ENCODE measurements around the gene SLC6A17.

Gene SLC6A17

GRCh38 chr1:110218739-110219138, 68.4 kb downstream of the SLC6A17 start:
- no peak for DNase-seq (ENCODE audit: low read depth in 2 of 2)

DNA sequence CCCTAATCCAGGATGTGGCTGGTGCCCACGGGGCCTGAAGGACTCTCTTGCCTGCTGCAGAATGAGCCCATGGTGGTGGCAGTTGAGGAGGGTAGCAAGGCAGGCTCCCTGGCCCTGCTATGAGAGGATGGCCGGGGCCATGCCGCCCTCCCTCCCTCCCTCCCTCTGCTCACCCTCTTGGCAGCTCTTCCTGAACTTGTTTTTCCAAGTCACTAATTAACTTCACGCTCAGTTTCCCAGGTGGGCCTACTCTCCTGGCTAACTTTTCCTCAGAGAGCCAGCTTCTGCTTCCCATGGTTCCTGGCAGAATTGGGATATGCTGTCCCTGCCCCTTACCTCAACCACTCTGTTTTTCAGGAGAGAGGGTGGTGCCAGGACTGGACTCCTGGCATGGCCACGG, 70.0 kb downstream of the SLC6A17 start:
- no peak for DNase-seq (ENCODE audit: low read depth in 2 of 2)

DNA sequence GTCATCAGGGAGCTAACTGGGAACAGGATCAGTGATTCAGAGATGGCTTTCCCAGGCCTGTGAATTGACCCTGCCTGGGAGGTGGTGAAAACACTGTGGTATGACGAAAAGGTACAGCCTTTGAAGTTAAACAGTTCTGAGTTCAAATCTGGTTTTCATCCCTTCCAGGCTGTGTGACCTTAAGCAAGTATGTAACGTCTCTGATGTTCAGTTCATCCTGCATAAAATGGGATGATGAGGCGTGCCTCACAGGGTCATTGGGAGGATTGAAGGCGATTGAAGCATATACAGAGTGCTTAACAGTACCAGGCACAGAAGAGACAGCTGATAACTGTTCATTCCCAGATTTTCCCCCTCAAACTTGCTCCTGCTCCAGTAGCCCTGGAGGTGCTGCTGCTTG, 70.8 kb downstream of the SLC6A17 start:
- DNase-seq (ENCODE audit: low read depth in 2 of 2) = no peak

DNA sequence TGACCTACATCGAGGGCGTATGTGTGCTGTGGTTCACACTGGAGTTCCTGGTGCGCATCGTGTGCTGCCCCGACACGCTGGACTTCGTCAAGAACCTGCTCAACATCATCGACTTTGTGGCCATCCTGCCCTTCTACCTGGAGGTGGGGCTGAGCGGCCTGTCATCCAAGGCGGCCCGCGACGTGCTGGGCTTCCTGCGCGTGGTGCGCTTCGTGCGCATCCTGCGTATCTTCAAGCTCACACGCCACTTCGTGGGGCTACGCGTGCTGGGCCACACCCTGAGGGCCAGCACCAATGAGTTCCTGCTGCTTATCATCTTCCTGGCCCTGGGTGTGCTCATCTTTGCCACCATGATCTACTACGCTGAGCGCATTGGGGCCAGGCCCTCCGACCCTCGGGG, 72.8 kb downstream of the SLC6A17 start:
- DNase-seq (ENCODE audit: low read depth in 2 of 2) = no peak

GRCh38 chr1:110223581-110223980, 73.3 kb downstream of the SLC6A17 start:
- DNase-seq (ENCODE audit: low read depth in 2 of 2) = no peak

GRCh38 chr1:110224240-110224995, 74.1 kb downstream of the SLC6A17 start:
- DNase-seq (ENCODE audit: low read depth in 2 of 2) = no peak

GRCh38 chr1:110225212-110225611, 74.9 kb downstream of the SLC6A17 start:
- no peak for DNase-seq (ENCODE audit: low read depth in 2 of 2)

GRCh38 chr1:110225756-110226404, 75.6 kb downstream of the SLC6A17 start:
- DNase-seq (ENCODE audit: low read depth in 2 of 2) = no peak

GRCh38 chr1:110227774-110228173, 77.5 kb downstream of the SLC6A17 start:
- no peak for DNase-seq (ENCODE audit: low read depth in 2 of 2)

- DNase-seq (ENCODE audit: low read depth in 2 of 2) = no peak
Measured at GRCh38 chr1:110228381-110228780, 78.1 kb downstream of the SLC6A17 start.

DNA sequence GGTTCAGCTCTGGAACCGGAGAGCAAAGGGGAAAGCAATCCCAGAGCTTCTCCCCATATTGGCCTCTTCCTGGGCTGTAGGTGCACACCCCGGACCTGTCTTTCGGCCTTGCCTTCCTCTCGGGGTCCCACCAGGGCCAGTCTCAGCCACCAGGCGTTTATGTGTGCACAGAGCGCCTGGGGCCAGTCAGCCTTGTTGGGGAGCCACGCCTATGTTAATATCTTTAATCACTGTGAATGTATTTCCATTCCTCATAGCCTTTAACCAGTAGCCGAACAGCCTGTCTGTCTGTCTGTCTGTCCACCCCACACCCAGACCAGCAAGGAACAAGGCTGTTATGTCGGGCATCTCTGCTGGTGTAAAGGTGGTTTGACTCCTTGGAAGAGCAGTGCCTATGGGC, 78.6 kb downstream of the SLC6A17 start:
- DNase-seq (ENCODE audit: low read depth in 2 of 2) = no peak

- no peak for DNase-seq (ENCODE audit: low read depth in 2 of 2)
Measured at GRCh38 chr1:110229348-110230001, 79.2 kb downstream of the SLC6A17 start.

DNA sequence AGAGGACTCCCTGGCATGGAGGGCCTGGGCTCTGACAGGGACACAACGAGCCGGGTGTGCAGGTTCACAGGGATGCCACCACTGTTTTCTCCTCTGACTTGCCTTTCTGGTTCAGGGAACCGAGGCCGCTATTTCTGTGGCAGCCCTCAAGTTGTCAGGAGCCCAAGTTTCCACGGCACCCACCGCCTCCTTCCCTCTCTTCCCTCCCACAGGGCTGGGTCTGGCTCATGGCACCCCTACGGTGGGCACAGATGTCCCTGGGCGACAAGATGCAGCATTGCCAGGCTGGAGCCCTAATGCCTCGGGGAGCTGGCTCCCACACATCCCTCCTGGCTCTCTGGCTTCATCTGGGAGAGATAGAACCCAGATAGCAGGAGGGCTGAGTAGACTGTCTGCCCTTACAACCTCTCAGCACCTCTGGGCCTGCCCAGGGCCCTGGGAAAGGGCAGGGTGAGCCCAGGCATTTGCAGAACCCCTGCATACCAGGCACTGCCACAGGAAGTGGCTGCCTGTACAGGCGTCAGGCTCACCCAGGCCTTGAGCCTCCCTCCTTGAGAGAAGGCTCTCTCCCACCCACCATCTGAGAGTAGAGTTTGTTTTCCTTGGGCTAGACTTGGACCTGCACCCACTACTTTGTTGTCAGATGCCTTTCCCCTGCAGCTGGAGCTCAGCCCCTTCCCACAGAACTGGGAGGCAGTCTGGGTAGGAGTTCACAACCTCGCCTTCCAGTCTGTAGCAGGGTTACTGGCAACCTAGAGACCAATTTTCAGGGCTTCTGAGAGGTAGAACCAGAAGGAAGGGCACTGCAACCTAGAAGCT, 80.3 kb downstream of the SLC6A17 start:
- DNase-seq (ENCODE audit: low read depth in 2 of 2) = no peak

DNA sequence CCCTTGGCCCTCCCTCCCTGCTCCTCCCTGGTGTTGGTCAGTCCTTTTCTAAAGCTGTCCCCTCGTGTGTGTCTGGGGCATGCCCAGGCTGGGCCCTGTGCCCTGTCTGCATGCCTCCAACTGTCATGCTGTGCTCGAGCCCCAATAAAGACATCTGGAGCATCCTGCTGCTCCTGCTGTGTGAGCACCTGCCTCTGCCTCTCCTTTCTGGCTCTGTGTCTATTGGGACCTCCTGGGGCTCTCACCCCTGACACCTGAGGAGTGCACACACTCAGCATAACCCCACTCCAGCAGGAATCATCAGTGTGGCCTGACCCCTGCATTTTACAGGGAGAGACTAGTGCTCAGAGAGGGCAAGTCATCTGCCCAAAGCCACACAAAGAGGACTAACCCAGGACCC, 83.6 kb downstream of the SLC6A17 start:
- no peak for DNase-seq (ENCODE audit: low read depth in 2 of 2)

DNA sequence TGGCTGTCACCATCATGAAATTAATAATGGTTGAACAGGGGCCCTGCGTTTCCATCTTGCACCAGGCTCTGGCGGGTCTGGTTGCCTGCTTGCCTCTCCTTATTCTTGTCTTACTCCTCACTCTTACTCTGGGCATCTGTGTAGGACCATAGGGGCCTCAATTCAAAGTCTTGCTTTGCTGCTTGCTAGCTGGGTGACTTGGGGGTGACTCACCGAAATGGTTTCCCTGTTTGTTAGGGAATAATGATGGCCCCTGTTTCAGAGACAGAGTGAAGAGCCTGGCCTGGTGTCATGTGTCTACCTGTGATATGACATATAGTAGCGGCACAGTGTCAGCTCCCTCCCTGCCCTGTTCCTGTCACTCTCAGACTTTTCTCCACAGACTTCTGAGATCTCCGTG, 84.4 kb downstream of the SLC6A17 start:
- DNase-seq (ENCODE audit: low read depth in 2 of 2) = no peak

DNA sequence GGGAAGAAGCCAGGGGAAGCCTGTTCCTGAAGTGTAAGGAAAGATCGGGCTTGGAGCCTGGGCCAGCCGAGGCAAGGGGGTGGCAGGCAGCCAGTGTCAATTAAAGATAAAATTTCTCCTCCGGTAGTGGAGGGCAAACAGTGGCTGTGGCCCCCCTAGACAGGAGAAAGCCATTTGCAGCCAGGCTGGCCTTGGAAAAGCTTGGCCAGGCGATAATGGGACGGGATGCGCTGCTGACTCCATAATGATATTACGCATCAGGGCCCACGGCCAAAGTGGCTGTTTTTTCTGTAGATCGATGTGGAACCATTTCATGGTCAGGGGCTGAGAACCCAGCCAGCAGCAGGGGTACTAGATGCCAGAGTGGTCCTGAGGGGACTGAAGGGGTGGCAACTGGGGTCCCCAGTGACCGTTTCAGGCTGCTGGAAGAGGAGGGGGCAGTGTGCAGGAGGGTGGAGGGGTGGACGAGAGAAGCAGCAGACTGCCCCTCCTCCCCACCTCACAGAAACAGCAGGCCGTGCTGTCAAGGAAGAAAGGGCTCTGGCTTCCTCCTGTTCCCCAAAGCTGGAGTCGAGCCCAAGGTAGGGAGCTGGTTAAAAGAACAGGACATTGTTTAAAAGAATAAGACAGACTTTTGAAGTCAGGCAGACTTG, 85.0 kb downstream of the SLC6A17 start:
- no peak for DNase-seq (ENCODE audit: low read depth in 2 of 2)

GRCh38 chr1:110235834-110236682, 85.8 kb downstream of the SLC6A17 start:
- DNase-seq (ENCODE audit: low read depth in 2 of 2) = no peak

- no peak for DNase-seq (ENCODE audit: low read depth in 2 of 2)
Measured at GRCh38 chr1:110237386-110238152, 87.3 kb downstream of the SLC6A17 start.

GRCh38 chr1:110239441-110240430, 89.4 kb downstream of the SLC6A17 start:
- DNase-seq (ENCODE audit: low read depth in 2 of 2) = no peak

Data from activated CD8-positive, alpha-beta memory T cell treated with anti-CD3 and anti-CD28 coated beads for 4 hours (primary cell).